Measurements from ENCODE around the gene OR11H6.
"Not testable (repeated sequence)": the region's sequence is repeated elsewhere in the genome, so short reads cannot be mapped to it uniquely, and the experiment has no call there.

The OR11H6 gene

DNA sequence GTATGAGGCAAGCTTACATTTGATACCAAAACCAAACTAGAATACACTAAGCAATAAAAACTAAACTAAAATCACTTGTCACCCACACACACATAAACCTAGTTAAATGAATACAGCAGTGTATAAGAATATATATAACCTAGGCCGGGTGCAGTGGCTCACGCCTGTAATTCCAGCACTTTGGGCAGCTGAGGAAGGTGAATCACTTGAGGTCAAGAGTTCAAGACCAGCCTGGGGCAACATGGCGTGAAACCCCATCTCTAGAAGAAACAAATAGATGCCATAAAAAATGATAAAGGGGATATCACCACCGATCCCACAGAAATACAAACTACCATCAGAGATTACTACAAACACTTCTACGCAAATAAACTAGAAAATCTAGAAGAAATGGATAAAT lies 40.9 kb downstream of the OR11H6 start:
- not testable (repeated sequence) for FAIRE-seq

- no peak for FAIRE-seq
Observed at GRCh38 chr14:20274062-20274461, 50.6 kb downstream of the OR11H6 start.
